H9 (cell line): ENCODE data around the gene TTC7B. TPM values are rescaled to one million over a fixed set of nuclear protein-coding genes. Genes with fewer than 3 reads are reported as not detected.

Source experiments
- DNase-seq: peaks from one replicate; pipeline ENCODE4 v3.0.0-alpha.2; 2017
- H2AFZ ChIP-seq: one replicate; pipeline ENCODE4 v1.6.1; 2013; ENCODE audit warnings: mild to moderate bottlenecking, low read length, control low read depth, moderate library complexity
- H2AK5ac ChIP-seq: 2 replicates; pipeline ENCODE4 v1.6.1; 2013; ENCODE audit warnings: low read length, control low read depth, mixed read lengths; ENCODE audit not compliant: insufficient read length
- H2BK120ac ChIP-seq: one replicate; pipeline ENCODE4 v1.6.1; 2013; ENCODE audit warnings: low read depth, mild to moderate bottlenecking, low read length, control low read depth, inconsistent platforms; ENCODE audit not compliant: poor library complexity, severe bottlenecking
- H2BK12ac ChIP-seq: 2 replicates; pipeline ENCODE4 v1.6.1; 2013; ENCODE audit warnings: low read length, control low read depth, mixed read lengths, low read depth; ENCODE audit not compliant: insufficient read length
- H2BK15ac ChIP-seq: 2 replicates; pipeline ENCODE4 v1.6.1; 2013; ENCODE audit warnings: low read depth, low read length, control low read depth
- H2BK20ac ChIP-seq: one replicate; pipeline ENCODE4 v1.6.1; 2013; ENCODE audit warnings: low read depth, mild to moderate bottlenecking, low read length, control low read depth, inconsistent platforms; ENCODE audit not compliant: poor library complexity, severe bottlenecking
- H2BK5ac ChIP-seq: 2 replicates; pipeline ENCODE4 v1.6.1; 2013; ENCODE audit warnings: low read length, control low read depth, mixed read lengths; ENCODE audit not compliant: insufficient read length
- H3K14ac ChIP-seq: 2 replicates; pipeline ENCODE4 v1.6.1; 2013; ENCODE audit warnings: low read length, control low read depth; ENCODE audit not compliant: insufficient read depth
- H3K18ac ChIP-seq: 2 replicates; pipeline ENCODE4 v1.6.1; 2013; ENCODE audit warnings: low read depth, mild to moderate bottlenecking, mixed read lengths, low read length, control low read depth; ENCODE audit not compliant: insufficient read length
- H3K23ac ChIP-seq: 2 replicates; pipeline ENCODE4 v1.6.1; 2013; ENCODE audit warnings: low read length, control low read depth, mixed read lengths, low read depth; ENCODE audit not compliant: insufficient read length
- H3K23me2 ChIP-seq: 2 replicates; pipeline ENCODE4 v1.6.1; 2013; ENCODE audit warnings: low read depth, mild to moderate bottlenecking, mixed read lengths, low read length, control low read depth; ENCODE audit not compliant: insufficient read length, poor library complexity, severe bottlenecking
- H3K27ac ChIP-seq: 2 replicates; pipeline ENCODE4 v1.5.1; 2013; ENCODE audit warnings: low read length, control low read depth, mixed read lengths, low read depth; ENCODE audit not compliant: insufficient read length
- H3K27me3 ChIP-seq: 2 replicates; pipeline ENCODE4 v1.6.1; 2013; ENCODE audit warnings: low read length, control low read depth, inconsistent platforms; ENCODE audit not compliant: insufficient read depth
- H3K4ac ChIP-seq: 2 replicates; pipeline ENCODE4 v1.6.1; 2013; ENCODE audit warnings: low read depth, mild to moderate bottlenecking, control low read depth, inconsistent platforms, low read length, moderate library complexity
- H3K4me1 ChIP-seq: 2 replicates; pipeline ENCODE4 v1.6.1; 2013; ENCODE audit warnings: low read length, control low read depth, inconsistent platforms; ENCODE audit not compliant: insufficient read depth
- H3K4me2 ChIP-seq: 2 replicates; pipeline ENCODE4 v1.6.1; 2013; ENCODE audit warnings: low read length, control low read depth, mixed read lengths; ENCODE audit not compliant: insufficient read length, insufficient read depth
- H3K56ac ChIP-seq: 2 replicates; pipeline ENCODE4 v1.6.1; 2013; ENCODE audit warnings: low read depth, mild to moderate bottlenecking, mixed read lengths, low read length, control low read depth; ENCODE audit not compliant: insufficient read length
- H3K79me1 ChIP-seq: 2 replicates; pipeline ENCODE4 v1.6.1; 2013; ENCODE audit warnings: low read depth, mild to moderate bottlenecking, moderate library complexity, low read length, control low read depth, inconsistent platforms; ENCODE audit not compliant: insufficient read depth, poor library complexity, severe bottlenecking
- H3K79me2 ChIP-seq: 2 replicates; pipeline ENCODE4 v1.6.1; 2013; ENCODE audit warnings: low read length, control low read depth, inconsistent platforms; ENCODE audit not compliant: insufficient read depth
- H3K9ac ChIP-seq: 2 replicates; pipeline ENCODE4 v1.6.1; 2013; ENCODE audit warnings: low read length, control low read depth, mixed read lengths; ENCODE audit not compliant: insufficient read length; ENCODE audit errors: extremely low read depth
- H3K9me3 ChIP-seq: one replicate; pipeline ENCODE4 v1.6.1; 2013; ENCODE audit warnings: low read depth, low read length, inconsistent platforms; ENCODE audit not compliant: control insufficient read depth
- H3T11ph ChIP-seq: one replicate; pipeline ENCODE4 v1.6.1; 2013; ENCODE audit warnings: mild to moderate bottlenecking, low read length, control low read depth, inconsistent platforms
- H4K20me1 ChIP-seq: one replicate; pipeline ENCODE4 v1.6.1; 2013; ENCODE audit not compliant: control insufficient read depth, insufficient read length, insufficient read depth
- H4K5ac ChIP-seq: 2 replicates; pipeline ENCODE4 v1.6.1; 2013; ENCODE audit warnings: low read depth, mild to moderate bottlenecking, mixed read lengths, low read length, control low read depth; ENCODE audit not compliant: insufficient read length
- H4K8ac ChIP-seq: replicated peaks from 2 replicates; pipeline ENCODE4 v1.6.1; 2013; ENCODE audit warnings: low read length, control low read depth, mixed read lengths, low read depth; ENCODE audit not compliant: insufficient read length
- H4K91ac ChIP-seq: 2 replicates; pipeline ENCODE4 v1.6.1; 2013; ENCODE audit warnings: low read depth, mild to moderate bottlenecking, moderate library complexity, mixed read lengths, low read length, control low read depth; ENCODE audit not compliant: insufficient read length
- H3K27ac Mint-ChIP-seq, 3 experiments: 2 replicates in 2 of 3; 3 replicates in 1 of 3; pipeline ENCODE4 v1.8.0; 2020 to 2021; ENCODE audit warnings: mixed read lengths in 3 of 3, mild to moderate bottlenecking in 1 of 3, moderate library complexity in 1 of 3
- H3K27me3 Mint-ChIP-seq: 2 replicates; pipeline ENCODE4 v1.8.0; 2021; ENCODE audit warnings: low read depth, mild to moderate bottlenecking, moderate library complexity, mixed read lengths
- H3K36me3 Mint-ChIP-seq, 3 experiments: 2 replicates in 2 of 3; 3 replicates in 1 of 3; pipeline ENCODE4 v1.8.0; 2020 to 2021; ENCODE audit warnings: low read depth in 3 of 3, mixed read lengths in 3 of 3; ENCODE audit not compliant: insufficient read depth in 1 of 3
- H3K4me1 Mint-ChIP-seq, 2 experiments: 2 replicates each; pipeline ENCODE4 v1.8.0; 2020; ENCODE audit warnings: mixed read lengths in 2 of 2
- H3K4me3 Mint-ChIP-seq, 2 experiments: 2 replicates in 1 of 2; 3 replicates in 1 of 2; pipeline ENCODE4 v1.8.0; 2020 to 2021; ENCODE audit warnings: mild to moderate bottlenecking in 2 of 2, mixed read lengths in 2 of 2, moderate library complexity in 1 of 2
- H3K9me3 Mint-ChIP-seq, 2 experiments: 2 replicates in 1 of 2; 3 replicates in 1 of 2; pipeline ENCODE4 v1.8.0; 2020; ENCODE audit warnings: mild to moderate bottlenecking in 2 of 2, mixed read lengths in 2 of 2, moderate library complexity in 1 of 2
- CTCF ChIP-seq: fragments of 200-600 bp; sonication (generic); conservative IDR thresholded peaks from 3 replicates; pipeline ENCODE4 v1.8.0; 2021; ENCODE audit warnings: antibody characterized with exemption, mild to moderate bottlenecking
- WGBS: extraction: QIAGEN DNeasy Blood & Tissue Kit; methylation state at CpG from one replicate; pipeline ENCODE4 v1.1.7; 2013; ENCODE audit warnings: missing lambda C conversion rate, low lambda C conversion rate, mixed read lengths; ENCODE audit not compliant: insufficient read length; ENCODE audit errors: extremely low coverage; 5-methylcytosine and 5-hydroxymethylcytosine counted together
- total RNA-seq: library from RNA; stranded (reverse); gene quantifications from 2 replicates; pipeline ENCODE4 v1.2.1, GENCODE V29; 2021

TTC7B gene
- total RNA-seq, 1 experiment from 2014 or later: 33.7 TPM

- H3K27me3 Mint-ChIP-seq: no peaks in the 10 kb centered on the region; the same call in 1 of the 2 replicates
- peaks cover 6 to 14% (median 11%) of the 10 kb centered on the region in 3 experiments; a peak in 6 of 7 replicates for H3K36me3 Mint-ChIP-seq
- Histone ChIP-seq H4K5ac (no peak overlapping the region), H4K20me1 (no peaks in the 10 kb centered on the region), H3K9me3 (no peaks in the 10 kb centered on the region), H3K23me2 (no peaks in the 10 kb centered on the region), H3K79me1 (no peaks in the 10 kb centered on the region), H3K27ac (no peak overlapping the region), H3T11ph (no peak overlapping the region), H2BK20ac (no peak overlapping the region), H3K4me1 (no peaks in the 10 kb centered on the region), H3K4me2 (no peak overlapping the region), H2AFZ (no peak overlapping the region), H2BK15ac (no peak overlapping the region), H3K18ac (no peak overlapping the region), H2AK5ac (no peak overlapping the region), H3K27me3 (no peaks in the 10 kb centered on the region), H3K9ac (no peak overlapping the region), H3K79me2 (no peaks in the 10 kb centered on the region), H3K56ac (no peak overlapping the region), H2BK12ac (no peak overlapping the region), H4K91ac (no peak overlapping the region), H3K14ac (no peak overlapping the region), H2BK120ac (no peak overlapping the region), H3K4ac (no peak overlapping the region), H2BK5ac (no peak overlapping the region), H3K23ac (no peak overlapping the region), H4K8ac (no peak overlapping the region)
- DNase-seq: no peak
- peaks cover 0 to 6% of the 10 kb centered on the region in 2 experiments; a peak in 2 of 4 replicates for H3K4me1 Mint-ChIP-seq
- TF ChIP-seq CTCF: no peak
- no peak overlapping the region for H3K4me3 Mint-ChIP-seq
- WGBS: no CpG with 5 or more reads among the region's 18 CpGs
- H3K27ac Mint-ChIP-seq: no peak overlapping the region
- peaks cover 8 to 13% of the 10 kb centered on the region in 2 experiments for H3K9me3 Mint-ChIP-seq
Observed at GRCh38 chr14:90523961-90524875, 292.0 kb downstream of the TTC7B start.
